K562 (cell line): ENCODE data around the gene EFEMP2. TPM values are rescaled to one million over a fixed set of nuclear protein-coding genes. Genes with fewer than 3 reads are reported as not detected.

Source experiments
- ARID1B ChIP-seq: fragments of 450-650 bp; IDR thresholded peaks from 2 replicates; pipeline ENCODE4 v1.6.1; 2016; ENCODE audit warnings: antibody characterized with exemption, mild to moderate bottlenecking, inconsistent platforms
- CBFA2T2 ChIP-seq: fragments of 450-650 bp; conservative IDR thresholded peaks from 2 replicates; pipeline ENCODE4 v1.6.1; 2017; ENCODE audit warnings: mild to moderate bottlenecking
- COPS2 ChIP-seq: fragments of 450-650 bp; conservative IDR thresholded peaks from 2 replicates; pipeline ENCODE4 v1.6.1; 2016; ENCODE audit warnings: mild to moderate bottlenecking, moderate library complexity
- DMBX1 ChIP-seq: fragments of 250-450 bp; sonication (Bioruptor Pico); IDR thresholded peaks from 2 replicates; pipeline ENCODE4 v1.8.0; 2022; ENCODE audit warnings: inconsistent platforms, mild to moderate bottlenecking, moderate library complexity, borderline replicate concordance
- DPF2 ChIP-seq: fragments of 450-650 bp; IDR thresholded peaks from 2 replicates; pipeline ENCODE4 v1.6.1; 2016
- ETS2 ChIP-seq: IDR thresholded peaks from 2 replicates; pipeline ENCODE4 v1.6.1; 2016; ENCODE audit warnings: borderline replicate concordance, missing genetic modification characterization, mild to moderate bottlenecking, moderate library complexity, missing compliant biosample characterization; ENCODE audit not compliant: poor library complexity, severe bottlenecking
- GATA2 ChIP-seq: sonication (generic); formaldehyde crosslinking; IDR thresholded peaks from 2 replicates; pipeline ENCODE4 v1.4.0; 2020; ENCODE audit warnings: mild to moderate bottlenecking, missing genetic modification reagents
- HNRNPL ChIP-seq: fragments of 200-400 bp; formaldehyde crosslinking; IDR thresholded peaks from 2 replicates; pipeline ENCODE4 v1.6.1; 2017; ENCODE audit warnings: low read depth, mild to moderate bottlenecking, low read length
- HNRNPLL ChIP-seq: fragments of 200-400 bp; formaldehyde crosslinking; IDR thresholded peaks from 2 replicates; pipeline ENCODE4 v1.6.1; 2017; ENCODE audit warnings: low read length, low read depth, mild to moderate bottlenecking; ENCODE audit not compliant: poor library complexity, severe bottlenecking
- KAT7 ChIP-seq: sonication (generic); formaldehyde crosslinking; IDR thresholded peaks from 2 replicates; pipeline ENCODE4 v1.8.0; 2022; ENCODE audit warnings: missing genetic modification reagents, mild to moderate bottlenecking, borderline replicate concordance
- MAFF ChIP-seq: IDR thresholded peaks from 2 replicates; pipeline ENCODE4 v1.6.1; 2012; ENCODE audit warnings: low read length, improper control_type of control experiment
- MBD2 ChIP-seq: sonication (generic); IDR thresholded peaks from 2 replicates; pipeline ENCODE4 v1.6.1; 2016; ENCODE audit warnings: low read depth, borderline replicate concordance
- MXI1 ChIP-seq: IDR thresholded peaks from 2 replicates; pipeline ENCODE4 v1.6.1; 2011; ENCODE audit warnings: low read depth, mild to moderate bottlenecking, improper control_type of control experiment, low read length
- NFIC ChIP-seq: fragments of 450-650 bp; IDR thresholded peaks from 2 replicates; pipeline ENCODE4 v1.6.1; 2017; ENCODE audit warnings: mild to moderate bottlenecking, inconsistent platforms
- NFIX ChIP-seq: fragments of 250-450 bp; sonication (Bioruptor Pico); IDR thresholded peaks from 2 replicates; pipeline ENCODE4 v1.4.0; 2020; ENCODE audit warnings: low read depth, mild to moderate bottlenecking, moderate library complexity
- NR2F6 ChIP-seq: fragments of 450-650 bp; formaldehyde crosslinking; IDR thresholded peaks from 2 replicates; pipeline ENCODE4 v1.4.0; 2020; ENCODE audit warnings: mild to moderate bottlenecking
- RNF2 ChIP-seq: sonication (generic); IDR thresholded peaks from 2 replicates; pipeline ENCODE4 v1.6.1; 2016
- SAP30 ChIP-seq: fragments of 200-600 bp; sonication (generic); IDR thresholded peaks from 2 replicates; pipeline ENCODE4 v1.6.1; 2012; ENCODE audit warnings: borderline replicate concordance, low read depth, mild to moderate bottlenecking, moderate library complexity, low read length, control low read depth, inconsistent platforms; ENCODE audit not compliant: insufficient read depth, poor library complexity, severe bottlenecking
- WHSC1 ChIP-seq: IDR thresholded peaks from one replicate; pipeline ENCODE4 v1.6.1; 2012; ENCODE audit warnings: low read length, control low read depth, inconsistent platforms
- XRCC5 ChIP-seq: fragments of 200-400 bp; formaldehyde crosslinking; IDR thresholded peaks from 2 replicates; pipeline ENCODE4 v1.6.1; 2017; ENCODE audit warnings: low read depth, mild to moderate bottlenecking, low read length
- ZNF140 ChIP-seq: fragments of 250-450 bp; sonication (Bioruptor Pico); IDR thresholded peaks from 2 replicates; pipeline ENCODE4 v1.8.0; 2021; ENCODE audit warnings: moderate library complexity, mild to moderate bottlenecking, inconsistent platforms
- ZNF3 ChIP-seq: fragments of 250-450 bp; sonication (Bioruptor Pico); IDR thresholded peaks from 2 replicates; pipeline ENCODE4 v1.5.0; 2021; ENCODE audit warnings: mild to moderate bottlenecking, moderate library complexity
- ZNF589 ChIP-seq: fragments of 200-800 bp; sonication (Bioruptor generic); IDR thresholded peaks from 2 replicates; pipeline ENCODE4 v1.6.1; 2016; ENCODE audit warnings: low read depth, missing genetic modification characterization, missing compliant biosample characterization
- ZNF79 ChIP-seq: fragments of 250-450 bp; sonication (Bioruptor Pico); IDR thresholded peaks from 2 replicates; pipeline ENCODE4 v1.4.0; 2020; ENCODE audit warnings: low read depth, mild to moderate bottlenecking, moderate library complexity
- polyA plus RNA-seq, 8 experiments: library from polyadenylated mRNA; depleted of rRNA in 4 of 8; stranded (reverse) in 5 of 8; unstranded in 3 of 8; fragments of >200 nt; fragmentation: Nextera tagmentation in 2 of 8; fragmentation: Illumina TruSeq in 1 of 8; extraction: Ambion mirVana in 2 of 8; extraction: Trizol in 1 of 8; gene quantifications; 2 replicates each; pipeline versions ENCODE4 v1.2.1 to v1.2.3, GENCODE V29; 2011 to 2014; ENCODE audit warnings: inconsistent platforms in 1 of 8, missing spikeins in 1 of 8
- total RNA-seq, 7 experiments: library from RNA; depleted of rRNA in 6 of 7; stranded (reverse); fragments of >200 nt in 6 of 7; fragmentation: Illumina TruSeq in 2 of 7; extraction: Trizol in 2 of 7; gene quantifications; 2 replicates each; pipeline versions ENCODE4 v1.2.1 to v1.2.3, GENCODE V29; 2011 to 2021; ENCODE audit warnings: low replicate concordance in 1 of 7
- TF ChIP-seq, protein P1 (sequence below): fragments of 200-800 bp; sonication (Bioruptor generic); IDR thresholded peaks from 2 replicates; pipeline ENCODE4 v1.6.1; 2017; ENCODE audit warnings: missing genetic modification characterization, missing compliant biosample characterization
- TF ChIP-seq, protein P2 (sequence below): IDR thresholded peaks from 2 replicates; pipeline ENCODE4 v1.6.1; 2012; ENCODE audit warnings: low read depth, low read length, improper control_type of control experiment, borderline replicate concordance
- TF ChIP-seq, protein P3 (sequence below): fragments of 250-450 bp; sonication (Bioruptor Pico); IDR thresholded peaks from 2 replicates; pipeline ENCODE4 v1.8.0; 2022; ENCODE audit warnings: moderate library complexity, mild to moderate bottlenecking, inconsistent platforms

The EFEMP2 gene
- total and polyA plus RNA-seq, 9 of the 15 experiments (the other 6 are each of a cell fraction or from before 2014, with no cell fraction given): 0.07 to 2.9 (median 0.69) TPM; not detected in 1

GRCh38 chr11:65903068-65903481 lies 30.5 kb upstream of the EFEMP2 start (continued):
- TF ChIP-seq, protein P1, sequence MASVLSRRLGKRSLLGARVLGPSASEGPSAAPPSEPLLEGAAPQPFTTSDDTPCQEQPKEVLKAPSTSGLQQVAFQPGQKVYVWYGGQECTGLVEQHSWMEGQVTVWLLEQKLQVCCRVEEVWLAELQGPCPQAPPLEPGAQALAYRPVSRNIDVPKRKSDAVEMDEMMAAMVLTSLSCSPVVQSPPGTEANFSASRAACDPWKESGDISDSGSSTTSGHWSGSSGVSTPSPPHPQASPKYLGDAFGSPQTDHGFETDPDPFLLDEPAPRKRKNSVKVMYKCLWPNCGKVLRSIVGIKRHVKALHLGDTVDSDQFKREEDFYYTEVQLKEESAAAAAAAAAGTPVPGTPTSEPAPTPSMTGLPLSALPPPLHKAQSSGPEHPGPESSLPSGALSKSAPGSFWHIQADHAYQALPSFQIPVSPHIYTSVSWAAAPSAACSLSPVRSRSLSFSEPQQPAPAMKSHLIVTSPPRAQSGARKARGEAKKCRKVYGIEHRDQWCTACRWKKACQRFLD: no peak
- TF ChIP-seq ZNF589 (CRISPR knock-in tag) (no peak; the same call in 1 of the 2 replicates), XRCC5 (peak; percentile 51; the same call in 1 of the 2 replicates), ZNF79 (CRISPR knock-in tag) (no peak), COPS2 (no peak), NFIC (no peak), MXI1 (no peak), HNRNPL (no peak), HNRNPLL (no peak), CBFA2T2 (no peak), MAFF (no peak), WHSC1 (no peak), MBD2 (no peak), GATA2 (no peak), DMBX1 (CRISPR knock-in tag) (no peak), ETS2 (no peak), NR2F6 (CRISPR knock-in tag) (no peak), ZNF3 (CRISPR knock-in tag) (no peak), NFIX (CRISPR knock-in tag) (no peak), SAP30 (no peak), ARID1B (peak; percentile 54; the same call in 1 of the 2 replicates), RNF2 (peak; percentile 71; the same call in 1 of the 2 replicates), ZNF140 (CRISPR knock-in tag) (no peak), DPF2 (peak; percentile 54; the same call in 1 of the 2 replicates), KAT7 (CRISPR knock-in tag) (0 out of 2 replicates have a peak, but pooled peaks have one; percentile 45)
- TF ChIP-seq, protein P2, sequence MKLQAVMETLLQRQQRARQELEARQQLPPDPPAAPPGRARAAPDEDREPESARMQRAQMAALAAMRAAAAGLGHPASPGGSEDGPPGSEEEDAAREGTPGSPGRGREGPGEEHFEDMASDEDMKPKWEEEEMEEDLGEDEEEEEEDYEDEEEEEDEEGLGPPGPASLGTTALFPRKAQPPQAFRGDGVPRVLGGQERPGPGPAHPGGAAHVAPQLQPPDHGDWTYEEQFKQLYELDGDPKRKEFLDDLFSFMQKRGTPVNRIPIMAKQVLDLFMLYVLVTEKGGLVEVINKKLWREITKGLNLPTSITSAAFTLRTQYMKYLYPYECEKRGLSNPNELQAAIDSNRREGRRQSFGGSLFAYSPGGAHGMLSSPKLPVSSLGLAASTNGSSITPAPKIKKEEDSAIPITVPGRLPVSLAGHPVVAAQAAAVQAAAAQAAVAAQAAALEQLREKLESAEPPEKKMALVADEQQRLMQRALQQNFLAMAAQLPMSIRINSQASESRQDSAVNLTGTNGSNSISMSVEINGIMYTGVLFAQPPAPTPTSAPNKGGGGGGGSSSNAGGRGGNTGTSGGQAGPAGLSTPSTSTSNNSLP: no peak
- TF ChIP-seq, protein P3, sequence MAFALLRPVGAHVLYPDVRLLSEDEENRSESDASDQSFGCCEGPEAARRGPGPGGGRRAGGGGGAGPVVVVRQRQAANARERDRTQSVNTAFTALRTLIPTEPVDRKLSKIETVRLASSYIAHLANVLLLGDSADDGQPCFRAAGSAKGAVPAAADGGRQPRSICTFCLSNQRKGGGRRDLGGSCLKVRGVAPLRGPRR (CRISPR knock-in tag): no peak
